HUDEP-2 (cell line): Measurements from ENCODE around the gene NPIPB12.
"Not testable (repeated sequence)": the region's sequence is repeated elsewhere in the genome, so short reads cannot be mapped to it uniquely, and the experiment has no call there.

Experiments
- DNase-seq, 76 experiments: peaks; one replicate each; lab custom pipeline; 2025; ENCODE audit not compliant: unreplicated experiment in 76 of 76; lab: John Stamatoyannopoulos, UW

The NPIPB12 gene

GRCh38 chr16:29506308-29506707 lies at the start of gene NPIPB12:
Gene NPIPB12, minus strand, starts transcription at chr16:29506408.
- not testable (repeated sequence) for DNase-seq

GRCh38 chr16:29521520-29521919 lies 15.3 kb upstream of the NPIPB12 start:
- DNase-seq, result not testable (repeated sequence)

- not testable (repeated sequence) for DNase-seq
Observed at GRCh38 chr16:29482276-29482675, 23.9 kb downstream of the NPIPB12 start.

DNA sequence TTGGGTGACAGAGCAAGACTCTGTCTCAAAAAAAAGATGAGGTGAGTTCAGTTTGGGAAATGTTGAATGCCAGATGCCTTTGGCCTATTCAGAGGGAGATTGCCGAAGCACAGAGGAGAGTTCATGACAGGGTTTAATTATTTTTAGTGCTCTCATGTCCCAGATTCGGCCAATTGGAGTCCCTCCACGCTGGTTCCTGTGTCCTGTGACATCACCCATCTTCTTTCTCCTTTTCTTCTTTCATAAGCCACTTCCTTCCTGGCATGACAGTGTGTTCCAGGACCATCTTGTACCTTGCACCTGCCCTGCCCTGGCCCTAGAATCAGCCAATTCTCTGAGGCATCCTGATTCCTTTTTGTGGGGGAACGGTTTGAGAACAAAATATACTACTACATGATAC lies 34.1 kb downstream of the NPIPB12 start:
- DNase-seq, result not testable (repeated sequence)

DNA sequence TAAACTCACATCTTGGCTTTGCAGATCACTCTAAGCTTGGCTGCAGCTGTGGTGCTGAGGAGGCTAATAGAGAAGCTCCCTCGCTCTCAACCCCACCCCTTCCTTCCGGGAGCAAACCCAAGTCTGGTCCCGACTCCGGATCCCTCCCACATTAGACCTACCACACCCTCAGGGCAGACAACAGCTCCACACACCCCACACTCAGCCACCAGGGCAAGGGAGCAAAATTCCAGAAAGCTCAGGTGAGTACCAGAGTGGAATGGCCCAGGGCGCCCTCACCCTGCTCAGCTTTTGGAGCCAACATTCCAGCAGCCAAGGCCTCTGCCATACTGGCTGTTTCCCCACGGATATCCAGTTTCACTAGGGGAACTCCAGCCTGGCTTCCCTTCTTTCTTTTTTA lies 36.5 kb downstream of the NPIPB12 start:
- DNase-seq, result not testable (repeated sequence)

DNA sequence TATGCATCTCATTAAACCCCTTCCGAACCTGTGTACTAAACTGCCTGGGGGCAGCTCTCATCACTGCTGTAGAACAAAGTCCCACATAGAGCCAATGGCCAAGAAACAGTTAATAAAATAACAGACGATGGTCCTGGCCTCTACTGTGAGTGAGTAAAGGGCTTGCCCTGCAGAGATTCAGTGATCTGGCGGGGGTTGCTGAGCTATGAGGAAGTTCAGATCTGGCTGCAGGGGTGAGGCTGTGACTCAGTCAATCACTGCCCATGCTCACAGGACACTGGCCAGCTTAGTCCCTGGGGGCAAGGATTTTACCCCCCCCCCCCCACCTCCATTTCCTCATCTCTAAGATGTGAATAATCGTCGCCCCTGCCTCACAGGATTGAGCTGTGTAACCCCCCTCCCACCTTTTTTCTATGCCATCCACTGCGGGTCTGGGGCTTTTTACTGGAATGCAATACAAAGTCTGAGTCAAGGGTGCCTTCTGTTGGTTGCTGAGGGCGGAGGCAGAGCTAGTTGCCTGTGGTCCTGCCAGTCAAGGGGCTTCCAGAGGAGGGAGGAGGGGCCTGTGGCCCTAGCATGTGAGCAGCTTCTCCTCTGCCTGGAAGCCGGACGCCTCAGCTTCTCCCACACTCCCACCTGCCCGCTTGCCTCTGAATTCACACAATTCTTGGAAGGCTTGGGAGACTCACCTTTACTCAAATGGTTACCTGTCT lies 38.4 kb downstream of the NPIPB12 start:
- DNase-seq, result not testable (repeated sequence)

GRCh38 chr16:29466904-29467303 lies 39.3 kb downstream of the NPIPB12 start:
- DNase-seq, result not testable (repeated sequence)

DNA sequence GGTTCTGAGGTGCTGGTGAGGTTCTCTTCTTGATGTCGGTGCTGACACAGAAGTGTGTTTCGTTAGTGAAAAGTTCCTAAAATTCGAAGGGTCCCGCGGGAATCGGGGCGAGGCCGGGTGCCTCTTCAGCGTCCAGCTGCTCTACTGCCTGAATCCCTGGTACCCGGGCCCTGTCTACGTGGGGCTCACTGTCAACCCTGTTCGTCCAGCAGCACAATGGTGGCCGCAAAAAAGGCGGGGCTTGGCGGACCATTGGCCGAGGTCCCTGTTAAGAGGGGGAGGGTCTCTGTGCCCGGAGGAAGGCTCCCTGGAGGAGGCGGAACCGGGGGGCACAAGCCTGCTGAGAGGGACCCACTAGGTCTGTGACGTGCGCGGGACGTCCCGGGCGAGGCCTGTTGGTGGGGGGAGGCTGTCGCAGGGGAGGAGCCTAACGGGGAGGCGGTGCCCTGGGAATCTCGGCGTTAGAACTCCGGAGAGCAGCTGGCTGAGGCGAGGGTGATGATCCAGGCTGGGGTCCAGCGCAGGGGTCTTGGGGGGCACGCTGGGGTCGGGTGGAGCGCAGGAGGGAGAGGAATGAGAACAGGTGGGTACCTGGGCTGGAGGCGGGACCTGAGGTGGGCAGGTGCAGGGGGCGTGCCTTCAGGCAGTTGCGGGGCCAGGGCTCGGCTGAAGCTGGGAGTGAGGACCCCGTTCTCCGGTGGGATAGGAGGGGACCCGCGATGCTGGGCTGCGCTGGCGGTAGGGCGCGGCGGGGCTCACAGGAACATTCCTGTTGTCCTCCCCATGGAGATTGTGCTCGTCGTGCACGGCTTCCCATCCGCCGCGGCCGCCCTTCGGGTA lies 40.0 kb downstream of the NPIPB12 start:
- not testable (repeated sequence) for DNase-seq

- DNase-seq, result not testable (repeated sequence)
Observed at GRCh38 chr16:29460647-29461030, 45.6 kb downstream of the NPIPB12 start.

- DNase-seq, result not testable (repeated sequence)
Observed at GRCh38 chr16:29459706-29460646, 46.2 kb downstream of the NPIPB12 start, which contains the start of gene SULT1A4. Gene SULT1A4, plus strand, starts transcription at chr16:29459913. Its CDS starts 1,473 bp downstream, at chr16:29461386.

GRCh38 chr16:29457660-29458059 lies 48.5 kb downstream of the NPIPB12 start:
- DNase-seq, result not testable (repeated sequence)

GRCh38 chr16:29454828-29455227 lies 51.4 kb downstream of the NPIPB12 start:
- not testable (repeated sequence) for DNase-seq

DNA sequence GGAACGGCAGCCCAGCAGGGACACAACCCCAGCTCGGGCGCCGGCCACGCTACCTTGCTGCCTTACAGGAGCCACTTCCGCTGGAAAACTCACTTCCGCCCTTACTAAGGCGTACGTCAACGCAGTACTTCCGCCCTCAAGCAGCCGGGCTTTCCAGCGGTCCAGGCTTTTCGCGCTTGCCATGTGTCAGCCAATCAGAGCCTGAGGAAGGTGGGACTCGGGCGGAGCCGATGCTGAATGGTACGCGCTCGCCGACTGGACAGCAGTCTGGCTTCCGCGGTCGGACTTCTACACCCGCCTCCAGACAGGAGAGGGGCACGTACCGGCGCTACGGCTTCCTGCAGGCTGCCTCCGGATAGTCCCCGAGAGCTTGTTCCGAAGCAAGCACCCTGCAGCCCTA lies 51.9 kb downstream of the NPIPB12 start, which contains the start of the genes BOLA2 and SLX1B:
TSS of gene BOLA2 (minus strand) at position 83 of the 400 bp plus-strand sequence. CDS start 98 bp downstream, outside the sequence.
TSS of gene SLX1B (plus strand) at position 265 of the 400 bp plus-strand sequence.
- DNase-seq, result not testable (repeated sequence)

GRCh38 chr16:29453754-29454153 lies 52.5 kb downstream of the NPIPB12 start:
- DNase-seq, result not testable (repeated sequence)
